SK-N-SH (cell line): ENCODE measurements around the gene PARD3B. TPM values are rescaled to one million over a fixed set of nuclear protein-coding genes. Genes with fewer than 3 reads are reported as not detected.

Source experiments
- CTCF ChIA-PET: fragments of 300-600, 350-600 bp; formaldehyde crosslinking; extraction: SDS; loops from one replicate; lab custom pipeline; 2021; lab: Yijun Ruan, JAX
- POLR2A ChIA-PET: fragments of 350-600 bp; sonication (Branson Sonifier 250); formaldehyde crosslinking; extraction: SDS; loops from one replicate; lab custom pipeline; 2020; ENCODE audit warnings: antibody characterized with exemption, inconsistent platforms; lab: Yijun Ruan, JAX
- DNase-seq: peaks from one replicate; pipeline ENCODE4 v3.0.0; 2012
- H2AFZ ChIP-seq: fragments of 200-600 bp; sonication (generic); 2 replicates; pipeline ENCODE4 v1.8.1; 2016; ENCODE audit warnings: antibody characterized with exemption, mild to moderate bottlenecking, low read depth
- H3F3A ChIP-seq: fragments of 200-600 bp; sonication (generic); replicated peaks from 2 replicates; pipeline ENCODE3; 2016; ENCODE audit warnings: antibody characterized with exemption, mild to moderate bottlenecking; ENCODE audit not compliant: insufficient read depth
- H3K27ac ChIP-seq, 2 experiments: fragments of 200-500 bp in 1 of 2; fragments of 200-600 bp in 1 of 2; sonication (Bioruptor generic) in 1 of 2; sonication (generic), shearing (Covaris generic) in 1 of 2; 2 replicates each; pipeline versions ENCODE4 v1.5.1 to v1.6.1; 2014 to 2016; ENCODE audit warnings: low read depth in 2 of 2, inconsistent platforms in 1 of 2, low read length in 1 of 2, mild to moderate bottlenecking in 1 of 2, mixed read lengths in 1 of 2
- H3K27me3 ChIP-seq: fragments of 200-600 bp; sonication (generic), shearing (Covaris generic); 2 replicates; pipeline ENCODE4 v1.6.1; 2016; ENCODE audit warnings: mixed run types; ENCODE audit not compliant: insufficient read depth
- H3K36me3 ChIP-seq, 2 experiments: fragments of 200-500 bp in 1 of 2; fragments of 200-600 bp in 1 of 2; sonication (Bioruptor generic) in 1 of 2; sonication (generic) in 1 of 2; replicated peaks in 1 of 2; 2 replicates each; pipeline versions ENCODE3 to v1.5.1; 2014 to 2016; ENCODE audit warnings: low read length in 1 of 2, mild to moderate bottlenecking in 1 of 2; ENCODE audit not compliant: insufficient read depth in 2 of 2, control insufficient read depth in 1 of 2
- H3K4me1 ChIP-seq, 2 experiments: fragments of 200-500 bp in 1 of 2; fragments of 200-600 bp in 1 of 2; sonication (Bioruptor generic) in 1 of 2; sonication (generic), shearing (Covaris generic) in 1 of 2; 2 replicates each; pipeline versions ENCODE4 v1.5.1 to v1.6.1; 2014 to 2016; ENCODE audit warnings: low read depth in 1 of 2, low read length in 1 of 2, mixed run types in 1 of 2; ENCODE audit not compliant: insufficient read depth in 2 of 2, control insufficient read depth in 1 of 2
- H3K4me2 ChIP-seq: fragments of 200-600 bp; sonication (generic), shearing (Covaris generic); 2 replicates; pipeline ENCODE4 v1.6.1; 2017; ENCODE audit warnings: mixed run types
- H3K4me3 ChIP-seq, 2 experiments: fragments of 200-500 bp in 1 of 2; fragments of 200-600 bp in 1 of 2; sonication (Bioruptor generic) in 1 of 2; sonication (generic), shearing (Covaris generic) in 1 of 2; 2 replicates each; pipeline versions ENCODE4 v1.5.1 to v1.8.1; 2014 to 2016; ENCODE audit warnings: low read depth in 2 of 2, inconsistent platforms in 1 of 2, low read length in 1 of 2, mild to moderate bottlenecking in 1 of 2, mixed read lengths in 1 of 2, moderate library complexity in 1 of 2
- H3K79me2 ChIP-seq: fragments of 200-600 bp; sonication (generic); 2 replicates; pipeline ENCODE4 v1.8.1; 2017; ENCODE audit warnings: mild to moderate bottlenecking; ENCODE audit not compliant: insufficient read depth
- H3K9ac ChIP-seq: fragments of 200-600 bp; sonication (generic); 2 replicates; pipeline ENCODE4 v1.6.1; 2017; ENCODE audit warnings: mixed run types
- H3K9me2 ChIP-seq: fragments of 200-600 bp; sonication (generic); 2 replicates; pipeline ENCODE4 v1.6.1; 2017; ENCODE audit warnings: mixed run types
- H3K9me3 ChIP-seq: fragments of 200-600 bp; sonication (generic); 2 replicates; pipeline ENCODE4 v1.6.1; 2017; ENCODE audit warnings: mixed run types, mild to moderate bottlenecking, moderate library complexity
- H4K20me1 ChIP-seq: fragments of 200-600 bp; sonication (generic); 2 replicates; pipeline ENCODE4 v1.6.1; 2017; ENCODE audit warnings: mild to moderate bottlenecking, mixed run types; ENCODE audit not compliant: insufficient read depth
- CHD2 ChIP-seq: fragments of 150-350 bp; IDR thresholded peaks from 2 replicates; pipeline ENCODE4 v1.6.1; 2018; ENCODE audit warnings: low read length; ENCODE audit not compliant: partially characterized antibody
- ELF1 ChIP-seq: IDR thresholded peaks from 2 replicates; pipeline ENCODE4 v1.4.0; 2012
- EZH2phosphoT487 ChIP-seq: fragments of 200-600 bp; sonication (generic); IDR thresholded peaks from 2 replicates; pipeline ENCODE4 v1.6.1; 2017; ENCODE audit warnings: low read depth, mixed run types, mild to moderate bottlenecking, antibody characterized with exemption, moderate library complexity, borderline replicate concordance
- FOSL2 ChIP-seq: IDR thresholded peaks from 2 replicates; pipeline ENCODE4 v1.4.0; 2012; ENCODE audit warnings: low read depth, mild to moderate bottlenecking, moderate library complexity, borderline replicate concordance
- FOXJ3 ChIP-seq: sonication (generic); formaldehyde crosslinking; IDR thresholded peaks from 2 replicates; pipeline ENCODE4 v1.5.1; 2020; ENCODE audit warnings: mild to moderate bottlenecking, missing genetic modification reagents
- GABPA ChIP-seq: IDR thresholded peaks from 2 replicates; pipeline ENCODE4 v1.4.0; 2012; ENCODE audit warnings: low read depth, mild to moderate bottlenecking
- IRF3 ChIP-seq: fragments of 150-350 bp; IDR thresholded peaks from 2 replicates; pipeline ENCODE4 v1.6.1; 2016; ENCODE audit warnings: mild to moderate bottlenecking, low read depth, low read length
- MEF2A ChIP-seq: IDR thresholded peaks from 2 replicates; pipeline ENCODE4 v1.4.0; 2012; ENCODE audit warnings: low read depth, borderline replicate concordance
- MXI1 ChIP-seq: IDR thresholded peaks from 2 replicates; pipeline ENCODE4 v1.6.1; 2012; ENCODE audit warnings: mild to moderate bottlenecking, low read depth, low read length, improper control_type of control experiment
- NFIC ChIP-seq: IDR thresholded peaks from 2 replicates; pipeline ENCODE4 v1.4.0; 2012; ENCODE audit warnings: borderline replicate concordance
- NRF1 ChIP-seq: IDR thresholded peaks from 2 replicates; pipeline ENCODE4 v1.6.1; 2012; ENCODE audit warnings: low read depth, mild to moderate bottlenecking, low read length
- POLR2AphosphoS5 ChIP-seq: IDR thresholded peaks from 2 replicates; pipeline ENCODE4 v1.6.1; 2012; ENCODE audit warnings: low read depth, low read length
- RFX5 ChIP-seq: IDR thresholded peaks from 2 replicates; pipeline ENCODE4 v1.6.1; 2012; ENCODE audit warnings: mild to moderate bottlenecking, improper control_type of control experiment, low read length
- TAF1 ChIP-seq: IDR thresholded peaks from 2 replicates; pipeline ENCODE4 v1.6.1; 2012; ENCODE audit warnings: low read depth, mild to moderate bottlenecking, low read length, moderate library complexity, borderline replicate concordance
- TCF12 ChIP-seq: IDR thresholded peaks from 2 replicates; pipeline ENCODE4 v1.4.0; 2012
- ZBTB33 ChIP-seq: IDR thresholded peaks from 2 replicates; pipeline ENCODE4 v1.4.0; 2012; ENCODE audit warnings: low read depth, borderline replicate concordance
- WGBS: methylation state at CpG from one replicate; pipeline ENCODE4 v1.1.6; 2017; ENCODE audit warnings: low lambda C conversion rate; 5-methylcytosine and 5-hydroxymethylcytosine counted together
- polyA plus RNA-seq, 3 experiments: library from polyadenylated mRNA; depleted of rRNA; stranded (reverse); fragments of >200 nt; gene quantifications; 2 replicates each; pipeline ENCODE4 v1.2.3, GENCODE V29; 2012
- TF ChIP-seq, protein P1 (sequence below): IDR thresholded peaks from 2 replicates; pipeline ENCODE4 v1.4.0; 2012; ENCODE audit warnings: low read depth, borderline replicate concordance
- TF ChIP-seq, protein P2 (sequence below): IDR thresholded peaks from 2 replicates; pipeline ENCODE4 v1.6.1; 2012; ENCODE audit warnings: mild to moderate bottlenecking, low read depth, low read length, moderate library complexity
- TF ChIP-seq, protein P3 (sequence below): fragments of 150-350 bp; IDR thresholded peaks from 2 replicates; pipeline ENCODE4 v1.6.1; 2017; ENCODE audit warnings: antibody characterized with exemption, low read length, low read depth, borderline replicate concordance

PARD3B gene
- polyA plus RNA-seq, 1 of the 3 experiments (the other 2 are of a cell fraction), result 0.87 TPM

DNA sequence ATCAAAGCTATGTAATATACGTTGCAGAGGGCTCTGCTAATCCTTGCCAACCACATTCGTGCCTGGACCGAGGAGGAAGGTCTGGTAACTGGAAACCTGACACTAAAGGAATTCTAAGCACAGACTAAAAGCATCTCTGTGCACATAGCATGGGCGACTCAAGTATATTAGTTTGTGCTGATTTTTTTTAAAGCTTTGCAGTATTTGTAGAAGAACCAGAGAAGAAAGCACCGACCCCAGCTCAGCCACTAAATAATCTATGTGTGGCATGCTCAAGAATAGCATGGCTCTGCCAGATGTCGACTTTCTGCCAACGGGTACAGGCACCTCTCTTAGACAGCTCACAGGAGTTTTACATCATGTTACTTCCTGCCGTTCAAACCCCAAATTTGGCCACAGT is 1063.8 kb downstream of the PARD3B start:
- Histone ChIP-seq H3F3A (no peaks in the 10 kb centered on the region), H3K4me3 (no peak overlapping the region), H3K9ac (no peak overlapping the region), H4K20me1 (no peaks in the 10 kb centered on the region), H3K4me1 (peaks cover 0 to 14% of the 10 kb centered on the region in 2 experiments; a peak in 2 of 4 replicates), H3K27me3 (no peaks in the 10 kb centered on the region), H3K79me2 (no peaks in the 10 kb centered on the region), H3K9me2 (no peaks in the 10 kb centered on the region), H3K4me2 (no peak overlapping the region), H3K27ac (no peak overlapping the region), H2AFZ (no peak overlapping the region), H3K9me3 (no peaks in the 10 kb centered on the region), H3K36me3 (no peaks in the 10 kb centered on the region)
- TF ChIP-seq IRF3, result no peak
- no peak for TF ChIP-seq POLR2AphosphoS5
- no peak for TF ChIP-seq GABPA
- TF ChIP-seq, protein P1, sequence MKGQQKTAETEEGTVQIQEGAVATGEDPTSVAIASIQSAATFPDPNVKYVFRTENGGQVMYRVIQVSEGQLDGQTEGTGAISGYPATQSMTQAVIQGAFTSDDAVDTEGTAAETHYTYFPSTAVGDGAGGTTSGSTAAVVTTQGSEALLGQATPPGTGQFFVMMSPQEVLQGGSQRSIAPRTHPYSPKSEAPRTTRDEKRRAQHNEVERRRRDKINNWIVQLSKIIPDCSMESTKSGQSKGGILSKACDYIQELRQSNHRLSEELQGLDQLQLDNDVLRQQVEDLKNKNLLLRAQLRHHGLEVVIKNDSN, result no peak
- no peak for TF ChIP-seq NRF1
- no peak for TF ChIP-seq FOXJ3 (CRISPR knock-in tag)
- TF ChIP-seq MEF2A, result no peak
- no peak for TF ChIP-seq TAF1
- no peak for TF ChIP-seq TCF12
- TF ChIP-seq, protein P2, sequence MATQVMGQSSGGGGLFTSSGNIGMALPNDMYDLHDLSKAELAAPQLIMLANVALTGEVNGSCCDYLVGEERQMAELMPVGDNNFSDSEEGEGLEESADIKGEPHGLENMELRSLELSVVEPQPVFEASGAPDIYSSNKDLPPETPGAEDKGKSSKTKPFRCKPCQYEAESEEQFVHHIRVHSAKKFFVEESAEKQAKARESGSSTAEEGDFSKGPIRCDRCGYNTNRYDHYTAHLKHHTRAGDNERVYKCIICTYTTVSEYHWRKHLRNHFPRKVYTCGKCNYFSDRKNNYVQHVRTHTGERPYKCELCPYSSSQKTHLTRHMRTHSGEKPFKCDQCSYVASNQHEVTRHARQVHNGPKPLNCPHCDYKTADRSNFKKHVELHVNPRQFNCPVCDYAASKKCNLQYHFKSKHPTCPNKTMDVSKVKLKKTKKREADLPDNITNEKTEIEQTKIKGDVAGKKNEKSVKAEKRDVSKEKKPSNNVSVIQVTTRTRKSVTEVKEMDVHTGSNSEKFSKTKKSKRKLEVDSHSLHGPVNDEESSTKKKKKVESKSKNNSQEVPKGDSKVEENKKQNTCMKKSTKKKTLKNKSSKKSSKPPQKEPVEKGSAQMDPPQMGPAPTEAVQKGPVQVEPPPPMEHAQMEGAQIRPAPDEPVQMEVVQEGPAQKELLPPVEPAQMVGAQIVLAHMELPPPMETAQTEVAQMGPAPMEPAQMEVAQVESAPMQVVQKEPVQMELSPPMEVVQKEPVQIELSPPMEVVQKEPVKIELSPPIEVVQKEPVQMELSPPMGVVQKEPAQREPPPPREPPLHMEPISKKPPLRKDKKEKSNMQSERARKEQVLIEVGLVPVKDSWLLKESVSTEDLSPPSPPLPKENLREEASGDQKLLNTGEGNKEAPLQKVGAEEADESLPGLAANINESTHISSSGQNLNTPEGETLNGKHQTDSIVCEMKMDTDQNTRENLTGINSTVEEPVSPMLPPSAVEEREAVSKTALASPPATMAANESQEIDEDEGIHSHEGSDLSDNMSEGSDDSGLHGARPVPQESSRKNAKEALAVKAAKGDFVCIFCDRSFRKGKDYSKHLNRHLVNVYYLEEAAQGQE, result no peak
- TF ChIP-seq NFIC, result no peak
- no peak for TF ChIP-seq FOSL2
- TF ChIP-seq MXI1, result no peak
- TF ChIP-seq, protein P3, sequence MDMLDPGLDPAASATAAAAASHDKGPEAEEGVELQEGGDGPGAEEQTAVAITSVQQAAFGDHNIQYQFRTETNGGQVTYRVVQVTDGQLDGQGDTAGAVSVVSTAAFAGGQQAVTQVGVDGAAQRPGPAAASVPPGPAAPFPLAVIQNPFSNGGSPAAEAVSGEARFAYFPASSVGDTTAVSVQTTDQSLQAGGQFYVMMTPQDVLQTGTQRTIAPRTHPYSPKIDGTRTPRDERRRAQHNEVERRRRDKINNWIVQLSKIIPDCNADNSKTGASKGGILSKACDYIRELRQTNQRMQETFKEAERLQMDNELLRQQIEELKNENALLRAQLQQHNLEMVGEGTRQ, result no peak
- no peak for TF ChIP-seq ELF1
- TF ChIP-seq RFX5, result no peak
- no peak for TF ChIP-seq EZH2phosphoT487
- no peak for TF ChIP-seq ZBTB33
- TF ChIP-seq CHD2, result no peak
- CTCF ChIA-PET, result interaction anchor here (0.8 to 1.4 kb wide), 2 partner anchors 12 to 31 kb away, joined by 3 read pairs; no protein-coding TSS in a partner anchor
- POLR2A ChIA-PET, result no interaction called here
- 76% methylated on average over 8 of the region's 8 CpGs for WGBS
- DNase-seq, result no peak
